Measurements from ENCODE around the gene IFFO2.

DNA sequence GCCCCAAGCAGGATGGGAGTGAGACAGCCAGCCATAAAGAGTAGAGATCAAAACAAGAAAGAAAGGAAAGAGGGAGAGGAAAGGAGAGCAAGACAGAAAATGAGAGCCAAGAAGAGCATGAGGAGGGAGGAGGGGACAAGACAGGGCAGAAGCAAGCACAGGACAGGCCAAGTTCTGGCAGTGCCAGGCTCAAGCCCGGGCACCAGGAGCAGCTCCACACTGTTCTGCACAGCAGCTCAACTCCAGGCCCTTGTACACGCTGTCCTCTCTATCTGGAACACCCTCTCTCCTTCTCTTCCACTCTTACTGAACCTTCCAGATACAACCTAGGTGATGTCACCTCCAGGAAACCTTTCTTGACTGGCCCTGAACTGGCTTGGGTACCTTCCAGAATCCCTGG is 11.7 kb downstream of the IFFO2 start:
- TF ChIP-seq, protein P1, sequence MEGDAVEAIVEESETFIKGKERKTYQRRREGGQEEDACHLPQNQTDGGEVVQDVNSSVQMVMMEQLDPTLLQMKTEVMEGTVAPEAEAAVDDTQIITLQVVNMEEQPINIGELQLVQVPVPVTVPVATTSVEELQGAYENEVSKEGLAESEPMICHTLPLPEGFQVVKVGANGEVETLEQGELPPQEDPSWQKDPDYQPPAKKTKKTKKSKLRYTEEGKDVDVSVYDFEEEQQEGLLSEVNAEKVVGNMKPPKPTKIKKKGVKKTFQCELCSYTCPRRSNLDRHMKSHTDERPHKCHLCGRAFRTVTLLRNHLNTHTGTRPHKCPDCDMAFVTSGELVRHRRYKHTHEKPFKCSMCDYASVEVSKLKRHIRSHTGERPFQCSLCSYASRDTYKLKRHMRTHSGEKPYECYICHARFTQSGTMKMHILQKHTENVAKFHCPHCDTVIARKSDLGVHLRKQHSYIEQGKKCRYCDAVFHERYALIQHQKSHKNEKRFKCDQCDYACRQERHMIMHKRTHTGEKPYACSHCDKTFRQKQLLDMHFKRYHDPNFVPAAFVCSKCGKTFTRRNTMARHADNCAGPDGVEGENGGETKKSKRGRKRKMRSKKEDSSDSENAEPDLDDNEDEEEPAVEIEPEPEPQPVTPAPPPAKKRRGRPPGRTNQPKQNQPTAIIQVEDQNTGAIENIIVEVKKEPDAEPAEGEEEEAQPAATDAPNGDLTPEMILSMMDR (IDR thresholded peaks at IDR 0.05; ENCODE audit: low read length), result no peak
- no peak for TF ChIP-seq EZH2 (optimal IDR thresholded peaks at IDR 0.05; ENCODE audit: low read depth, low read length)

All from MM.1S (cell line).